Measurements from ENCODE around the gene ASTN2.

The ASTN2 gene

GRCh38 chr9:116795821-116796220 lies 619.0 kb downstream of the ASTN2 start:
- Histone ChIP-seq H3K9me3 (no peaks in the 10 kb centered on the region), H3K27me3 (no peaks in the 10 kb centered on the region), H3K27ac (no peak overlapping the region), H3K4me3 (no peak overlapping the region), H3K36me3 (no peaks in the 10 kb centered on the region), H3K4me1 (no peaks in the 10 kb centered on the region)
- TF ChIP-seq, protein P1, sequence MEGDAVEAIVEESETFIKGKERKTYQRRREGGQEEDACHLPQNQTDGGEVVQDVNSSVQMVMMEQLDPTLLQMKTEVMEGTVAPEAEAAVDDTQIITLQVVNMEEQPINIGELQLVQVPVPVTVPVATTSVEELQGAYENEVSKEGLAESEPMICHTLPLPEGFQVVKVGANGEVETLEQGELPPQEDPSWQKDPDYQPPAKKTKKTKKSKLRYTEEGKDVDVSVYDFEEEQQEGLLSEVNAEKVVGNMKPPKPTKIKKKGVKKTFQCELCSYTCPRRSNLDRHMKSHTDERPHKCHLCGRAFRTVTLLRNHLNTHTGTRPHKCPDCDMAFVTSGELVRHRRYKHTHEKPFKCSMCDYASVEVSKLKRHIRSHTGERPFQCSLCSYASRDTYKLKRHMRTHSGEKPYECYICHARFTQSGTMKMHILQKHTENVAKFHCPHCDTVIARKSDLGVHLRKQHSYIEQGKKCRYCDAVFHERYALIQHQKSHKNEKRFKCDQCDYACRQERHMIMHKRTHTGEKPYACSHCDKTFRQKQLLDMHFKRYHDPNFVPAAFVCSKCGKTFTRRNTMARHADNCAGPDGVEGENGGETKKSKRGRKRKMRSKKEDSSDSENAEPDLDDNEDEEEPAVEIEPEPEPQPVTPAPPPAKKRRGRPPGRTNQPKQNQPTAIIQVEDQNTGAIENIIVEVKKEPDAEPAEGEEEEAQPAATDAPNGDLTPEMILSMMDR (IDR thresholded peaks at IDR 0.05): no peak
- intact Hi-C loops (cut with DNase I; ENCODE audit: low total_unique reads): no loop called here
- DNase-seq: no peak

- Histone ChIP-seq H3K36me3 (no peaks in the 10 kb centered on the region), H3K27me3 (no peaks in the 10 kb centered on the region), H3K4me1 (no peaks in the 10 kb centered on the region), H3K4me3 (no peak overlapping the region), H3K9me3 (no peaks in the 10 kb centered on the region), H3K27ac (no peak overlapping the region)
- intact Hi-C loops (cut with DNase I; ENCODE audit: low total_unique reads): no loop called here
- TF ChIP-seq, protein P1 (IDR thresholded peaks at IDR 0.05): no peak
- DNase-seq: no peak
Measured at GRCh38 chr9:116792271-116792670, 622.6 kb downstream of the ASTN2 start.

DNA sequence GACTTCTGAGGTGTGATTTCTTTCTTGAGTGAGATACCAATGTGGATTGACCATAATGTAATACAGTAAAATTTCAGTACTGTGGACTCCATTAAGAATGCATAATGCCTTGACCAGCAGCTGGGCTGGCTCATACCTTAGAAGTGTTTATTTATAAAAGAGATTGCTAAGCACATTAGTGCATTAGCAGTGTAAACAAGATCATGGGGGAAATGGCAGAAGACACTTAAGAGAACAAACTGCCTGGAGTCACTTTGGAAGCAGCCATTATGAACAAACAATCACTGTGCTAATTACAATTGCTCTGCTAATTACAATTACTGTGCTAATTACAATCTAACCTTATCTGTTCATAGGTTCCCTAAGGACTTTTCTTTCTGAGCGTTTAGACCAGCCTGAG lies 623.5 kb downstream of the ASTN2 start:
- Histone ChIP-seq H3K4me3 (no peak overlapping the region), H3K27me3 (no peaks in the 10 kb centered on the region), H3K36me3 (no peaks in the 10 kb centered on the region), H3K27ac (no peak overlapping the region), H3K9me3 (no peaks in the 10 kb centered on the region), H3K4me1 (no peaks in the 10 kb centered on the region)
- intact Hi-C loops (cut with DNase I; ENCODE audit: low total_unique reads): no loop called here
- TF ChIP-seq, protein P1 (IDR thresholded peaks at IDR 0.05): no peak
- DNase-seq: no peak

- TF ChIP-seq, protein P1 (IDR thresholded peaks at IDR 0.05): no peak
- H3K4me1 ChIP-seq: no peaks in the 10 kb centered on the region
- DNase-seq: no peak
Measured at GRCh38 chr9:116789081-116789480, 625.8 kb downstream of the ASTN2 start.

GRCh38 chr9:116786737-116787136 lies 628.1 kb downstream of the ASTN2 start:
- DNase-seq: no peak
- TF ChIP-seq, protein P1 (IDR thresholded peaks at IDR 0.05): no peak
- intact Hi-C loops (cut with DNase I; ENCODE audit: low total_unique reads): no loop called here
- no peaks in the 10 kb centered on the region for H3K36me3 ChIP-seq
- H3K4me3 ChIP-seq: no peak overlapping the region
- no peaks in the 10 kb centered on the region for H3K27me3 ChIP-seq
- no peaks in the 10 kb centered on the region for H3K4me1 ChIP-seq
- no peak overlapping the region for H3K27ac ChIP-seq
- H3K9me3 ChIP-seq: no peaks in the 10 kb centered on the region

More at GRCh38 chr9:116789081-116789480, 625.8 kb downstream of the ASTN2 start:
- H3K4me3 ChIP-seq: no peak overlapping the region
- intact Hi-C loops (cut with DNase I; ENCODE audit: low total_unique reads): no loop called here
- H3K27ac ChIP-seq: no peak overlapping the region
- H3K9me3 ChIP-seq: no peaks in the 10 kb centered on the region
- no peaks in the 10 kb centered on the region for H3K36me3 ChIP-seq
- no peaks in the 10 kb centered on the region for H3K27me3 ChIP-seq

GRCh38 chr9:116777116-116777515 lies 637.7 kb downstream of the ASTN2 start:
- DNase-seq: no peak
- TF ChIP-seq, protein P1 (IDR thresholded peaks at IDR 0.05): no peak
- Histone ChIP-seq H3K4me1 (no peaks in the 10 kb centered on the region), H3K4me3 (no peak overlapping the region), H3K36me3 (no peaks in the 10 kb centered on the region), H3K27ac (no peak overlapping the region), H3K27me3 (no peaks in the 10 kb centered on the region), H3K9me3 (peaks cover 0 to 3% (median 0%) of the 10 kb centered on the region in 3 donors)
- intact Hi-C loops (cut with DNase I; ENCODE audit: low total_unique reads): no loop called here
